Heart left ventricle (tissue), 16 donors: ENCODE measurements around the gene KRT73. TPM values are rescaled to one million over a fixed set of nuclear protein-coding genes. Genes with fewer than 3 reads are reported as not detected.
A peak's percentile ranks its signal among the peaks of the same experiment; 100 is the strongest.

Source experiments
- ATAC-seq, 4 donors: fragments of 200-7000 bp; cut with Tn5 transposase; one replicate each; pipeline ENCODE4 v1.9.1; 2020 to 2022; ENCODE audit warnings: moderate library complexity in 4 of 4, mild to moderate bottlenecking in 3 of 4, moderate number of reproducible peaks in 1 of 4
- DNase-seq, 5 donors: peaks; one replicate each; pipeline ENCODE4 v3.0.0-alpha.2; 2020
- H3K27ac ChIP-seq, 12 donors: fragments of 200-600 bp; sonication (generic) in 4 of 12; one replicate each; pipeline versions ENCODE4 v1.5.0 to v1.8.0; 2016 to 2022; ENCODE audit warnings: mild to moderate bottlenecking in 2 of 12
- H3K27me3 ChIP-seq, 9 donors: fragments of 200-600 bp; sonication (generic) in 2 of 9; one replicate each; pipeline versions ENCODE4 v1.5.1 to v1.8.0; 2016 to 2022; ENCODE audit warnings: mild to moderate bottlenecking in 3 of 9
- H3K36me3 ChIP-seq, 9 donors: fragments of 200-600 bp; sonication (generic) in 2 of 9; one replicate each; pipeline versions ENCODE4 v1.5.0 to v1.8.0; 2018 to 2022; ENCODE audit warnings: mild to moderate bottlenecking in 2 of 9
- H3K4me1 ChIP-seq, 12 donors: fragments of 200-600 bp; sonication (generic) in 4 of 12; one replicate each; pipeline versions ENCODE4 v1.5.0 to v1.8.0; 2016 to 2022; ENCODE audit warnings: mild to moderate bottlenecking in 3 of 12
- H3K4me3 ChIP-seq, 12 donors: fragments of 200-600 bp; sonication (generic) in 4 of 12; one replicate each; pipeline versions ENCODE4 v1.5.0 to v1.8.0; 2017 to 2022; ENCODE audit warnings: mild to moderate bottlenecking in 9 of 12, moderate library complexity in 4 of 12
- H3K9me3 ChIP-seq, 12 donors: fragments of 200-600 bp; sonication (generic) in 4 of 12; one replicate each; pipeline versions ENCODE4 v1.5.0 to v1.8.0; 2016 to 2022; ENCODE audit warnings: mild to moderate bottlenecking in 1 of 12
- POLR2A ChIP-seq, 2 donors: fragments of 450-650 bp; IDR thresholded peaks; one replicate each; pipeline ENCODE4 v1.6.1; 2017; ENCODE audit warnings: antibody characterized with exemption in 2 of 2, mild to moderate bottlenecking in 2 of 2, moderate library complexity in 2 of 2
- WGBS, 4 donors: extraction: QIAGEN DNeasy Blood & Tissue Kit in 2 of 4; methylation state at CpG; one replicate each; pipeline versions ENCODE4 v1.1.5 to v1.1.7; 2013 to 2018; 5-methylcytosine and 5-hydroxymethylcytosine counted together
- intact Hi-C, 10 donors: fragments of 100-400 bp; cut with DNase I; formaldehyde crosslinking; loops; one replicate each; pipeline versions ENCODE4 v1.11.1 to v1.14.2; 2022
- polyA plus RNA-seq, 2 donors: library from polyadenylated mRNA; stranded (reverse); fragments of 200-250 nt; gene quantifications; one replicate each; pipeline ENCODE4 v1.2.3, GENCODE V29; 2013
- total RNA-seq, 9 donors: library from RNA; depleted of rRNA in 2 of 9; stranded (reverse); fragments of >200 nt in 2 of 9; fragmentation: NEBNext Ultra II Directional in 3 of 9; extraction: Animal tissue kit (Norgen Biotek cat#: 25700) in 3 of 9; gene quantifications; one replicate each; pipeline versions ENCODE4 v1.1.0 to v1.2.4, GENCODE V29; 2016 to 2023
- TF ChIP-seq, protein P1 (sequence below), 12 donors: fragments of 200-600 bp; sonication (generic) in 4 of 12; IDR thresholded peaks; one replicate each; pipeline versions ENCODE4 v1.5.0 to v1.8.0; 2018 to 2022; ENCODE audit warnings: antibody characterized with exemption in 12 of 12, mild to moderate bottlenecking in 5 of 12
- donor health status: ischemic (EF 13 %, LVEDD 7.1; RV severe dilation, severe dysfunction).
- donor health status: healthy with polysubstance abuse.
- donor health status: DM: no; HTN: yes; CAD: no.
- donor health status: DM: no; HTN: no; CAD: no.
- donor health status: ischemic (EF 25% LVEDD 6.9; RV normal size, moderate dysfunction).
- donor health status: ischemic (EF 25% LVEDD 5.7; RV mildly dilated, moderate dysfunction).
- donor health status: healthy.
- donor health status: DM: yes; HTN: yes; CAD: no.
- donor health status: ischemic (EF 35%, LVEDD 5.7; RV mildly dilated, moderate dysfunction).
- donor health status: nonischemic (EF 11% LVEDD 7.7; RV severe dilation, severe dysfunction).
- donor health status: DM: yes; HTN: yes; CAD: no.
- donor health status: PGD.
- donor health status: ischemic (EF 29% LVEDD 5.4; RV normal size, mild dysfunction).
- donor health status: nonischemic (EF 23%, LVEDD 6.1; RV moderate dilation, normal function).

KRT73 gene
- total and polyA plus RNA-seq, 11 donors = not detected

DNA sequence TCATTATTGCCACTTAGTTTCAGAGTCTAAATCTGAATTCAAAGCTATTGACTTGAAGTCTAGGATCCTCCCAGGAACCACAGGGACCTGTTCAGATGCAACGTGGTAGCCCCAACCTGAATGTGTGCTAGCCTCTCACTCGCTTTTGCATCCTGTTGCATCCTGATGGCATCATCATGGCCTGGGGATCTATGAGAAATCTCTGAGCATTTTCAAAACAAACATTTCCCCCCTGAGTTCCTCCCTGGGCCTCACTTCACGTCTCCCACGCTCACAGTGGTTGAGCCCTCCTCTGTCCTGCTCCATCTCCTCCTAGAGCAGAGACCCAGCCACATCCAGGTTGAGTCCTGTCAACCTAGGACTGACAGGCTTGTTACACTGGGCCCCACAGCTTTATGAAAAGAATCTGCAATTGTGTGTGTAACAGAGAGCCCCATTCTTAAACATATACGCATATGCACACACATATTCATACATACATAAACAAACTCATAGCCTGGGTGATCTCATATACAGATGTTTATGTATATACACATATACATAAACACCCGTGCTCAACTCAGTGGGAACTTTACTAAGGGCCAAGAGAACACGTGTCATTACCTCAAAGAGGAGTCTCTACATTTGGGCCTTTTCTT lies 11.7 kb downstream of the KRT73 start:
- Histone ChIP-seq H3K9me3 (no peaks in the 10 kb centered on the region), H3K4me3 (no peak overlapping the region), H3K27me3 (peaks cover 4 to 66% (median 20%) of the 10 kb centered on the region in 9 donors), H3K27ac (no peak overlapping the region), H3K36me3 (no peaks in the 10 kb centered on the region), H3K4me1 (no peaks in the 10 kb centered on the region)
- intact Hi-C loops = no loop called here
- TF ChIP-seq, protein P1, sequence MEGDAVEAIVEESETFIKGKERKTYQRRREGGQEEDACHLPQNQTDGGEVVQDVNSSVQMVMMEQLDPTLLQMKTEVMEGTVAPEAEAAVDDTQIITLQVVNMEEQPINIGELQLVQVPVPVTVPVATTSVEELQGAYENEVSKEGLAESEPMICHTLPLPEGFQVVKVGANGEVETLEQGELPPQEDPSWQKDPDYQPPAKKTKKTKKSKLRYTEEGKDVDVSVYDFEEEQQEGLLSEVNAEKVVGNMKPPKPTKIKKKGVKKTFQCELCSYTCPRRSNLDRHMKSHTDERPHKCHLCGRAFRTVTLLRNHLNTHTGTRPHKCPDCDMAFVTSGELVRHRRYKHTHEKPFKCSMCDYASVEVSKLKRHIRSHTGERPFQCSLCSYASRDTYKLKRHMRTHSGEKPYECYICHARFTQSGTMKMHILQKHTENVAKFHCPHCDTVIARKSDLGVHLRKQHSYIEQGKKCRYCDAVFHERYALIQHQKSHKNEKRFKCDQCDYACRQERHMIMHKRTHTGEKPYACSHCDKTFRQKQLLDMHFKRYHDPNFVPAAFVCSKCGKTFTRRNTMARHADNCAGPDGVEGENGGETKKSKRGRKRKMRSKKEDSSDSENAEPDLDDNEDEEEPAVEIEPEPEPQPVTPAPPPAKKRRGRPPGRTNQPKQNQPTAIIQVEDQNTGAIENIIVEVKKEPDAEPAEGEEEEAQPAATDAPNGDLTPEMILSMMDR (IDR thresholded peaks at IDR 0.05) = no peak
- no peak for TF ChIP-seq POLR2A (IDR thresholded peaks at IDR 0.05)
- ATAC-seq = no peak
- no peak for DNase-seq
- 75 to 85% (median 82%) methylated on average over 7 of the region's 7 CpGs for WGBS, 4 donors

DNA sequence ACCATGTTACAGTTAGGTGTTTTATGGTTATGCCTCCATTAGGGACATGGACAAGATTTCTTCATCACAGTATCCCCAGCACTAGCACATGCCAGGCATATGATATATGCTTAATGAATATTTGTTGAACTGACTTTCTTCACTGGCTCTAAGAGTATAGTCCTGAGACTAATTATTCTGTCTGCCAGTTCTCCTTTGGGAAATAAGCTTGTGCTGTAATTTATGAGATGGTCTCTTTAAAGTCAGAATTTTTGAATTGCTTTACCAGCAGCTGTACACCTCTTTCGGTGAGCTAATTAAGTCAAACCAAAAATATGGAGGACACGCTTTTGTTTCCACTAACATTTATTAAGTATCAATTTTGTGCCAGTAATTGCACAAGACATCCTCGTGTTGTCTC lies 12.3 kb downstream of the KRT73 start:
- TF ChIP-seq, protein P1 (IDR thresholded peaks at IDR 0.05) = no peak
- no peak for TF ChIP-seq POLR2A (IDR thresholded peaks at IDR 0.05)

DNA sequence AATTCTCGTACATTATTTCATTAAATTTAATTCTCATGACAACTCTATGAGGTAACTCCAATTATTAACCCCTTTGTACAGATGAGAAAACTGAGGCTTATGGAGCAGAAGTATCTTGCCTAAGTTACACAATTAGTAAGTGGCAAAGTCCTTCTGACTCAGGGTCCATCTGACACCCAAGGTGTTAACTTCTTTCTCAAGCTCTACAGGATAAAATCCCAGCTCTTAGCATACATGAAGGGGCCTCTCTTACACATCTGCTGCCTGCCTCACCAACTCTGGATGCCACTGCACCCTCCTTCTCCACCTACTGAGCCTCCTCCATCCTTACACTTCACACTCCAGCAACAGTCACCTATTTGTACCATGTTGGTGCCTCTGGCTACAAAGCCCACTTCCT lies 12.8 kb downstream of the KRT73 start:
- H3K27me3 ChIP-seq = peaks cover 12 to 67% (median 29%) of the 10 kb centered on the region in 9 donors
- DNase-seq = peak in 1 of 5 donors; percentile 2

More for the DNA sequence above, 12.3 kb downstream of the KRT73 start:
- H3K27me3 ChIP-seq = peaks cover 7 to 67% (median 26%) of the 10 kb centered on the region in 9 donors
- DNase-seq (no peak), ATAC-seq (no peak)
- no peaks in the 10 kb centered on the region for H3K36me3 ChIP-seq
- H3K27ac ChIP-seq = no peak overlapping the region
- intact Hi-C loops = no loop called here
- WGBS, 4 donors = 66 to 82% (median 75%) methylated on average over 3 of the region's 3 CpGs
- no peaks in the 10 kb centered on the region for H3K9me3 ChIP-seq
- no peaks in the 10 kb centered on the region for H3K4me1 ChIP-seq
- no peak overlapping the region for H3K4me3 ChIP-seq

DNA sequence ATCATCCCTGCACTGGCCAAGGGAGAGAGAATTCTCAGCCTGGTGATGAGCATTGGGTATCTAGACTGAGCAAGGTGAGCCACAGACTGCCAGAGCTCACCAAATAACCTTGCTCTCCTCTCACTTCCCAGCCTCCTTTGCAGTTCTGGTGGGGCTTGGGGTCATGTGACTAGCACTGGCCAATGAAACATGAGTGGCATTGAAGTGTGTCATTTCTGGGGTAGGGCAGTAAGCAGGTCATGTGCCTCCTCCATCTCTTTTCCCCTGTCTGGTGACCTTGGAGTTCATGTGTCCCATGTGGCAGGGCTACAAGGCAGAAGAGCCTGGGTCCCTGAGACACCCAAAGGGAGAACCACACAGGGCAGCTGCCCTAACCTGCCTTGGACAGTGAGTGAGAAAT lies 13.5 kb downstream of the KRT73 start:
- no peak for TF ChIP-seq POLR2A (IDR thresholded peaks at IDR 0.05)
- TF ChIP-seq, protein P1 (IDR thresholded peaks at IDR 0.05) = no peak
- ATAC-seq (no peak), DNase-seq (no peak)
- Histone ChIP-seq H3K4me3 (no peak overlapping the region), H3K9me3 (no peaks in the 10 kb centered on the region), H3K4me1 (no peaks in the 10 kb centered on the region), H3K27me3 (peaks cover 12 to 70% (median 34%) of the 10 kb centered on the region in 9 donors), H3K27ac (no peak overlapping the region), H3K36me3 (no peaks in the 10 kb centered on the region)
- intact Hi-C loops = no loop called here

More for the DNA sequence above, 12.8 kb downstream of the KRT73 start:
- Histone ChIP-seq H3K9me3 (no peaks in the 10 kb centered on the region), H3K27ac (no peak overlapping the region), H3K36me3 (no peaks in the 10 kb centered on the region), H3K4me3 (no peak overlapping the region), H3K4me1 (no peaks in the 10 kb centered on the region)
- no peak for ATAC-seq
- TF ChIP-seq, protein P1 (IDR thresholded peaks at IDR 0.05) = no peak
- no peak for TF ChIP-seq POLR2A (IDR thresholded peaks at IDR 0.05)
- 86 to 90% (median 88%) methylated on average over 1 of the region's 1 CpG for WGBS, 4 donors
- intact Hi-C loops = no loop called here
